Measurements from ENCODE around the gene APMAP.

The APMAP gene

GRCh38 chr20:25024171-25024570, 31.6 kb upstream of the APMAP start:
- DNase-seq (ENCODE audit: low read depth) = no peak

GRCh38 chr20:25023356-25023755, 30.8 kb upstream of the APMAP start:
- no peak for DNase-seq (ENCODE audit: low read depth)

GRCh38 chr20:25022680-25023079, 30.1 kb upstream of the APMAP start:
- DNase-seq (ENCODE audit: low read depth) = no peak

- no peak for DNase-seq (ENCODE audit: low read depth)
These were observed 28.8 kb upstream of the APMAP start for GRCh38 chr20:25021336-25021735.

GRCh38 chr20:25020901-25021301, 28.4 kb upstream of the APMAP start:
- DNase-seq (ENCODE audit: low read depth) = no peak

- DNase-seq (ENCODE audit: low read depth) = no peak
These were observed 27.8 kb upstream of the APMAP start for GRCh38 chr20:25020345-25020744.

GRCh38 chr20:25019381-25020155, 27.0 kb upstream of the APMAP start:
- DNase-seq (ENCODE audit: low read depth) = no peak

- no peak for DNase-seq (ENCODE audit: low read depth)
These were observed 26.3 kb upstream of the APMAP start for GRCh38 chr20:25018841-25019240.

GRCh38 chr20:25018425-25018824, 25.9 kb upstream of the APMAP start:
- DNase-seq (ENCODE audit: low read depth) = no peak

- no peak for DNase-seq (ENCODE audit: low read depth)
These were observed 24.8 kb upstream of the APMAP start for GRCh38 chr20:25017257-25017803.

- DNase-seq (ENCODE audit: low read depth) = no peak
These were observed 23.9 kb upstream of the APMAP start for GRCh38 chr20:25016471-25016870.

GRCh38 chr20:25015986-25016385, 23.4 kb upstream of the APMAP start:
- no peak for DNase-seq (ENCODE audit: low read depth)

GRCh38 chr20:25014816-25015215, 22.3 kb upstream of the APMAP start:
- DNase-seq (ENCODE audit: low read depth) = no peak

GRCh38 chr20:25013478-25014380, 21.2 kb upstream of the APMAP start:
- no peak for DNase-seq (ENCODE audit: low read depth)

- no peak for DNase-seq (ENCODE audit: low read depth)
These were observed 20.2 kb upstream of the APMAP start for GRCh38 chr20:25012616-25013189.

GRCh38 chr20:25011831-25012241, 19.3 kb upstream of the APMAP start:
- no peak for DNase-seq (ENCODE audit: low read depth)

GRCh38 chr20:25011261-25011660, 18.7 kb upstream of the APMAP start:
- no peak for DNase-seq (ENCODE audit: low read depth)

GRCh38 chr20:25009218-25010145, 16.9 kb upstream of the APMAP start:
- DNase-seq (ENCODE audit: low read depth) = no peak

GRCh38 chr20:25008388-25009217, 16.1 kb upstream of the APMAP start:
- no peak for DNase-seq (ENCODE audit: low read depth)

- no peak for DNase-seq (ENCODE audit: low read depth)
These were observed 15.1 kb upstream of the APMAP start for GRCh38 chr20:25007491-25008305.

All from T-helper 22 cell (primary cell).